Suprapubic skin (tissue), 4 donors: ENCODE measurements around the gene ABCD3. TPM values are rescaled to one million over a fixed set of nuclear protein-coding genes. Genes with fewer than 3 reads are reported as not detected.
"Not testable (repeated sequence)": the region's sequence is repeated elsewhere in the genome, so short reads cannot be mapped to it uniquely, and the experiment has no call there.

Experiments
- DNase-seq, 2 donors: peaks; one replicate each; pipeline ENCODE4 v3.0.0-alpha.2; 2019; ENCODE audit warnings: low spot score in 2 of 2
- H3K27ac ChIP-seq: fragments of 200-600 bp; sonication (generic); one replicate; pipeline ENCODE4 v1.5.1; 2019
- H3K27me3 ChIP-seq: fragments of 200-600 bp; sonication (generic); one replicate; pipeline ENCODE4 v1.5.1; 2019
- H3K36me3 ChIP-seq: fragments of 200-600 bp; sonication (generic); one replicate; pipeline ENCODE4 v1.5.1; 2019
- H3K4me1 ChIP-seq: fragments of 200-600 bp; sonication (generic); one replicate; pipeline ENCODE4 v1.5.1; 2019
- H3K4me3 ChIP-seq: fragments of 200-600 bp; sonication (generic); one replicate; pipeline ENCODE4 v1.5.1; 2019; ENCODE audit warnings: mild to moderate bottlenecking
- H3K9me3 ChIP-seq: fragments of 200-600 bp; sonication (generic); one replicate; pipeline ENCODE4 v1.5.1; 2019
- EP300 ChIP-seq: sonication (generic); formaldehyde crosslinking; IDR thresholded peaks from one replicate; pipeline ENCODE4 v1.6.1; 2017; ENCODE audit warnings: antibody characterized with exemption
- POLR2A ChIP-seq, 2 donors: fragments of 450-650 bp; IDR thresholded peaks; one replicate each; pipeline ENCODE4 v1.6.1; 2017; ENCODE audit warnings: antibody characterized with exemption in 2 of 2, mild to moderate bottlenecking in 2 of 2, moderate library complexity in 2 of 2
- POLR2AphosphoS5 ChIP-seq, 3 donors: sonication (generic); formaldehyde crosslinking; IDR thresholded peaks; one replicate each; pipeline ENCODE4 v1.6.1; 2017; ENCODE audit warnings: antibody characterized with exemption in 3 of 3
- WGBS: methylation state at CpG from one replicate; pipeline ENCODE4 v1.1.5; 2018; 5-methylcytosine and 5-hydroxymethylcytosine counted together
- total RNA-seq, 4 donors: library from RNA; depleted of rRNA; stranded (reverse); fragments of >200 nt; gene quantifications; one replicate each; pipeline ENCODE4 v1.1.0, GENCODE V29; 2016
- TF ChIP-seq, protein P1 (sequence below), 2 donors: fragments of 200-600 bp in 1 of 2; fragments of 450-650 bp in 1 of 2; sonication (generic) in 1 of 2; IDR thresholded peaks; one replicate each; pipeline ENCODE4 v1.5.1; 2016 to 2019; ENCODE audit warnings: antibody characterized with exemption in 2 of 2, mild to moderate bottlenecking in 1 of 2, moderate library complexity in 1 of 2

The ABCD3 gene
- total RNA-seq, 4 donors from 2014 or later: 27.6 to 46.5 (median 39.8) TPM

DNA sequence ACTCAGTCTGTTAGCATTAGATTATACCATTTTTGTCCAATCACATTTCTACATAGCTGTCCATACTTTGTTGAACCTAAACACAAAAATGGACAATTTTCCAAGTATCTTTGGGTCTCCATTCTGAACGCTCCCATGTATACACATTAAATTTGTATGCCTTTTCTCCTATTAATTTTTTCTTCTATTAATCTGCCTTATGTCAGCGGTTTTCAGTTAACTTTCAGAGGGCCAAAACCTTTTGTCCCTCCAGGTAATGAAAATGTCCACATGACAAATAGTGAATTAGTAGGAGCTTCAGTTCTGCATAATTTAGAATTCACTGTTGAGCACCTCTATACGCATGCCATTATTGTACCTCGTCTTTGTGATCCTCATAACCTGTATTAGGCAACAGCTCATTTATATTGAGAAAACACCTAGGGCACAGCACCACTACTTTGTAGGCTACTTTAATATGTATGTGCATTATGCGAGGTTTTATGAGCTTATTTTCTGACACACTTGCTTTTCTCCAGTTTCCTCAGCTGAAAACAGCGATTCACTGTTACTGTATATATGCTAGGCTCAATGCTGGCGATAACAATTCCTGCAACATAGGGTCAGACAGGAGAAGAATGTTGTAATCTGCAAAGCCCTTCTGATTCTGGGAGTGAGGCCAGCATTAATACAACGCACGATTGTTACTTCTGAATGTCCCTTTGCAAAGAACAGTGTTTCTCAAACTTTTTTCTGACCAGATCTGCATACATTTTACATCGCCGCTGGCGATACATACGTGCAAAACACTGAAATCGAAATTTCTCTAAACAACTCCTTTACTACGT, 1.1 kb upstream of the ABCD3 start:
- peaks cover 37% of the 10 kb centered on the region for H3K4me1 ChIP-seq
- no peaks in the 10 kb centered on the region for H3K36me3 ChIP-seq
- DNase-seq: no peak
- H3K27me3 ChIP-seq: no peaks in the 10 kb centered on the region
- H3K4me3 ChIP-seq: peak overlapping the region; percentile 98
- H3K27ac ChIP-seq: peak overlapping the region; percentile 98
- no peak for TF ChIP-seq POLR2AphosphoS5 (IDR thresholded peaks at IDR 0.05)
- no peak for TF ChIP-seq POLR2A (IDR thresholded peaks at IDR 0.05)
- WGBS: 28% methylated on average over 15 of the region's 15 CpGs
- H3K9me3 ChIP-seq: no peaks in the 10 kb centered on the region

DNA sequence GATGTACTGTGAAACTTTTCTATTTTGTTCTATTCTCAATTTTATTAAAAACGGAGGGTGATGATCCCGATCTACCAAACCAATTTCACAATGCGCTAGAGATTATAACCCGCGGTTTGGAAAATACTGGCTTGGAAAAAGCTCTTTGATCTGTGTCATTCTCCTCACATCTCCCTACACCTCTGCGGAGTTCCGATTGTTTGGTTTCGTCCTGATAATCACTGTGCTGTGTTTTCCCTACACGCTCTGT, 536 bp upstream of the ABCD3 start:
- peak overlapping the region; percentile 98 for H3K4me3 ChIP-seq
- H3K27ac ChIP-seq: peak overlapping the region; percentile 98
- no peaks in the 10 kb centered on the region for H3K27me3 ChIP-seq
- TF ChIP-seq POLR2AphosphoS5 (IDR thresholded peaks at IDR 0.05) (no peak), POLR2A (IDR thresholded peaks at IDR 0.05) (no peak), EP300 (no peak)
- TF ChIP-seq, protein P1, sequence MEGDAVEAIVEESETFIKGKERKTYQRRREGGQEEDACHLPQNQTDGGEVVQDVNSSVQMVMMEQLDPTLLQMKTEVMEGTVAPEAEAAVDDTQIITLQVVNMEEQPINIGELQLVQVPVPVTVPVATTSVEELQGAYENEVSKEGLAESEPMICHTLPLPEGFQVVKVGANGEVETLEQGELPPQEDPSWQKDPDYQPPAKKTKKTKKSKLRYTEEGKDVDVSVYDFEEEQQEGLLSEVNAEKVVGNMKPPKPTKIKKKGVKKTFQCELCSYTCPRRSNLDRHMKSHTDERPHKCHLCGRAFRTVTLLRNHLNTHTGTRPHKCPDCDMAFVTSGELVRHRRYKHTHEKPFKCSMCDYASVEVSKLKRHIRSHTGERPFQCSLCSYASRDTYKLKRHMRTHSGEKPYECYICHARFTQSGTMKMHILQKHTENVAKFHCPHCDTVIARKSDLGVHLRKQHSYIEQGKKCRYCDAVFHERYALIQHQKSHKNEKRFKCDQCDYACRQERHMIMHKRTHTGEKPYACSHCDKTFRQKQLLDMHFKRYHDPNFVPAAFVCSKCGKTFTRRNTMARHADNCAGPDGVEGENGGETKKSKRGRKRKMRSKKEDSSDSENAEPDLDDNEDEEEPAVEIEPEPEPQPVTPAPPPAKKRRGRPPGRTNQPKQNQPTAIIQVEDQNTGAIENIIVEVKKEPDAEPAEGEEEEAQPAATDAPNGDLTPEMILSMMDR (IDR thresholded peaks at IDR 0.05): no peak
- H3K36me3 ChIP-seq: no peaks in the 10 kb centered on the region
- WGBS: 3% methylated on average over 9 of the region's 9 CpGs
- H3K9me3 ChIP-seq: no peaks in the 10 kb centered on the region
- DNase-seq: no peak
- peaks cover 42% of the 10 kb centered on the region for H3K4me1 ChIP-seq

DNA sequence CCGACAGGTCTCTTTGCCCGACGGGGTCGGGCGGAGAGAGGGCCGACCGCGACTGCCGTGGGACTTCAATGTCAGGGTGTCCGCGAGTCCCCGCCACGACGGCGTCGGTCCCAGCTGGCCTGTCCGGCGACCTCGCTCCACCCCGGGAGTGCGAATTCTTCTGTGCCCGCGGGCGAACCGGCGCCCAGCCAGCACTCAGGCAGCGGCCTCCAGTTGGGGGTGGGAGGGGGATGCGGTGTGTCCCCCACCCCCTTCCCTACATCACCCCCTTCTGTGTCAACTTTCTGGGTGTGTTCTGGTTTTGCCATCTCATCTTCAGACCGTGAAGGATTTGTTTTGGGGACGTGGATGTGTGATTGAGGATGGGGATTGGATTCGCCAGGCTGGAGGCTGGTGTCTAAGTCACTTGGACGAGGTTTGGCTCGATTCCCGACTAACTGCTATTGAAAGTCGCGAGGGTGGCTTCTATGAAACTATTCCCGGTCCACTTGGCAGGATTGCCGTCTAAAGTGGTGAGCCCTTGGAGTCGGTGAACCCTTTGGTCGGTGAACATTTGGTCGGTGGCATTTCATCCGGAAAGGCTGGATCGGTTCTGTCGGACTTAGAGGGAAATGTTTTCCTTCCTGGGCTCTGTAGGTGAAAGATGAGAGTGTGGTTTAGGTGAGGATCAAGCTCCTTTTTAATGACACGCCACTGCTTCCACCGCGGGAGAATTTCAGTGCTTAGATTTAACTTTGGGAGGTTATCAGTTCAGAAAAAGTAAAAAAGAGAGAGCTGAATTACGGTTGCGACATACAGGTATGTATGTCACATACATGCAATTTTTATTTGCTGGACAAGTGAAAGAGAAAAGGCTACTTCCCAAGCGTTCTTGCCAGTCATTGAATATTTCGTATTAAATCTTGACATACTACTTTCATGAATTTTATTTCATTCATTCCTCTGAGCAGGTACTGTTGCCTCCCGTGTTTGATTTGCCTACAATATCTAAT, 771 bp downstream of the ABCD3 start:
- peaks cover 54% of the 10 kb centered on the region for H3K4me1 ChIP-seq
- H3K4me3 ChIP-seq: peak overlapping the region; percentile 98
- DNase-seq: peak in 1 of 2 donors; percentile 74
- peak overlapping the region; percentile 98 for H3K27ac ChIP-seq
- no peak for TF ChIP-seq POLR2A (IDR thresholded peaks at IDR 0.05)
- no peak for TF ChIP-seq EP300
- TF ChIP-seq, protein P1 (IDR thresholded peaks at IDR 0.05): no peak
- no peak for TF ChIP-seq POLR2AphosphoS5 (IDR thresholded peaks at IDR 0.05)
- no peaks in the 10 kb centered on the region for H3K36me3 ChIP-seq
- H3K9me3 ChIP-seq: no peaks in the 10 kb centered on the region
- WGBS: 9% methylated on average over 25 of the region's 52 CpGs
- no peaks in the 10 kb centered on the region for H3K27me3 ChIP-seq

DNA sequence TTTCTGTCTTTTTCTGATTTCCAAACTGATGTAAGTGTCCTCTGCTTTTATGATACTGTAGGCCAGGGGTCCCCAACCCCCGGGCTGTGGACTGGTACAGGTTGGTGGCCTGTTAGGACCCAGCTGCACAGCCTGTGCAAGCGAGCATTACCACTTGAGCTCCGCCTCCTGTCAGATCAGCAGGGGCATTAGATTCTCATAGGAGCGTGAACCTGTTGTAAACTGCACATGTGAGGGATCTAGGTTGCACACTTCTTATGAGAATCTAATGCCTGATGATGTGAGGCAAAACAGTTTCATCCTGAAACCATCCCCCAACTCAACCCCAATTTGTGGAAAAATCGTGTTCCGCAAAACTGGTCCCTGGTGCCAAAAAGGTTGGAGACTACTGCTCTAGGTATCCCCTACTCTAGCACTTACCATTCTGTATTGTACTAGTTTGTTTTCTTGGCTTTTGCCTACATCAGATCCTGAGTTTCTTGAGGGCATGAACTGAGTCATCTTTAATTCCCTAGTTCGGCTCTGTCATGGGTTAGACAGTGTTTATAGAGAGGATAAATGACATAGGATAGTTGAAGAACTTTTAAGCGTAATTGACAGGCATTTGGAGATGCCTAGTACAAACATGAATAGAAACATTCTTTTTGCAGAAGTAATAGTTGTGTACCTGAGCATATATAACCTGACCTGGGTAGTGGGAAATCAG, 4.1 kb downstream of the ABCD3 start:
- Histone ChIP-seq H3K27me3 (no peaks in the 10 kb centered on the region), H3K4me1 (peaks cover 63% of the 10 kb centered on the region), H3K4me3 (no peak overlapping the region), H3K27ac (no peak overlapping the region), H3K9me3 (no peaks in the 10 kb centered on the region), H3K36me3 (no peaks in the 10 kb centered on the region)
- 56% methylated on average over 7 of the region's 8 CpGs for WGBS
- TF ChIP-seq, protein P1 (IDR thresholded peaks at IDR 0.05): no peak
- TF ChIP-seq POLR2A (IDR thresholded peaks at IDR 0.05): no peak
- no peak for TF ChIP-seq EP300
- TF ChIP-seq POLR2AphosphoS5 (IDR thresholded peaks at IDR 0.05): no peak
- DNase-seq: no peak

DNA sequence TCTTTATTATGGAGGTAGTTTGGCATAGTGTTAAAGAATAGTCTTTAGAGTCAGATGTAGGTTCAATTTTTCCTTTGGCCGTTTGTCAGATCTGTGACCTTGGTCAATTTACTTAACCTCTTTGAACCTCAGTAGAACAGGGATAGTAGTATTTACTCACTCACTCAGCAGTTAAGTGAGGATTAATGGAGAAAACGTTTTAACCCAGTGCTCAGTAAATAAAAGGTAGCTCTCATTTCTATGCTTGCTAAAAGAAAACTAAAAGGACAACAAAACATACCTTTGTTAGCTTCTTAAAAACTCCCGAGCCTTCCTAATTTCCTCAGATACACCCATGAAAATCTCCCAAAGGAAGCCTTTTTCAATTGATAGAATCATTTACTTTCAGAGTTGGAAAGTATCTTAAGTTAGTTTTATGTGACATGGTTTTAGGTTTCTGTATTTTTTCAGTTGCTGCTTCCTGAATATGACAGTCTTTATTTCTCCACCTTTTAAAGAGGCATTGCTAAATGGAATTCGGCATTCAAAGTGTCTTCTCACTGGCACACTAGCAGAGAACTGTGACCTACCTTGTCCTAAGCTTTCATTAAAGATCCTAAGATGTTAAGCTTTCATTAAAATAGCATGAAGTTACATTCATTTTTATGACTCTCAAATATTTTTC, 7.8 kb downstream of the ABCD3 start:
- H3K4me1 ChIP-seq: peaks cover 46% of the 10 kb centered on the region
- WGBS: 30% methylated on average over 4 of the region's 4 CpGs
- DNase-seq: no peak

DNA sequence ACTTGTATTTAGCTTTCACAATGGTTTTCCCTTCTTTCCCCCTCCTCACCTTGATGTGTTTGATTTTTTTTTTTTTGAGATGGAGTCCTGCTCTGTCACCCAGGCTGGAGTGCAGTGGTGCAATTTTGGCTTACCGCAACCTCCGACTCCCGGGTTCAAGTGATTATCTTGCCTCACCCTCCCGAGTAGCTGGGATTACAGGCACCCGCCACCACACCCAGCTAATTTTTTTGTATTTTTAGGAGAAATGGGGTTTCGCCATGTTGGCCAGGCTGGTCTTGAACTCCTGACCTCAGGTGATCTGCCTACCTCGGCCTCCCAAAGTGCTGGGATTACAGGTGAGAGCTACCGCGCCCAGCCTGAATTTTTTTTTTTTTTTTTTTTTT, 8.3 kb downstream of the ABCD3 start:
- not testable (repeated sequence) for H3K4me3 ChIP-seq, H3K27me3 ChIP-seq, DNase-seq, H3K36me3 ChIP-seq, H3K27ac ChIP-seq, H3K9me3 ChIP-seq
- peaks cover 41% of the 10 kb centered on the region for H3K4me1 ChIP-seq
- 95% methylated on average over 9 of the region's 9 CpGs for WGBS

More for the DNA sequence above, 7.8 kb downstream of the ABCD3 start:
- TF ChIP-seq, protein P1 (IDR thresholded peaks at IDR 0.05): no peak
- Histone ChIP-seq H3K36me3 (no peaks in the 10 kb centered on the region), H3K9me3 (no peaks in the 10 kb centered on the region), H3K27me3 (no peaks in the 10 kb centered on the region), H3K27ac (no peak overlapping the region), H3K4me3 (no peak overlapping the region)
